GM03348 (cell line): ENCODE measurements around the gene PHKA1.
"Not testable (repeated sequence)": the region's sequence is repeated elsewhere in the genome, so short reads cannot be mapped to it uniquely, and the experiment has no call there.

Experiments
- DNase-seq: peaks from one replicate; pipeline ENCODE4 v3.0.0; 2012; ENCODE audit warnings: low spot score

PHKA1 gene

GRCh38 chrX:72666451-72666850 is 47.7 kb downstream of the PHKA1 start:
- DNase-seq, result no peak

GRCh38 chrX:72663737-72664136 is 50.4 kb downstream of the PHKA1 start:
- DNase-seq, result no peak

- no peak for DNase-seq
These were observed 51.9 kb downstream of the PHKA1 start for GRCh38 chrX:72662020-72662747.

- DNase-seq, result no peak
These were observed 54.4 kb downstream of the PHKA1 start for GRCh38 chrX:72659723-72660122.

GRCh38 chrX:72652082-72652481 is 62.0 kb downstream of the PHKA1 start:
- no peak for DNase-seq

GRCh38 chrX:72644946-72645345 is 69.2 kb downstream of the PHKA1 start:
- DNase-seq, result no peak

GRCh38 chrX:72641611-72642010 is 72.5 kb downstream of the PHKA1 start:
- no peak for DNase-seq

GRCh38 chrX:72635930-72636329 is 78.2 kb downstream of the PHKA1 start:
- DNase-seq, result no peak

GRCh38 chrX:72634331-72634730 is 79.8 kb downstream of the PHKA1 start:
- no peak for DNase-seq

GRCh38 chrX:72630185-72630584 is 83.9 kb downstream of the PHKA1 start:
- DNase-seq, result no peak

GRCh38 chrX:72624194-72624593 is 89.9 kb downstream of the PHKA1 start:
- DNase-seq, result no peak

GRCh38 chrX:72621625-72622485 is 92.3 kb downstream of the PHKA1 start:
- peak; percentile 3 for DNase-seq

GRCh38 chrX:72621163-72621562 is 92.9 kb downstream of the PHKA1 start:
- no peak for DNase-seq

GRCh38 chrX:72620550-72621145 is 93.5 kb downstream of the PHKA1 start:
- peak; percentile 53 for DNase-seq

- DNase-seq, result no peak
These were observed 104.8 kb downstream of the PHKA1 start for GRCh38 chrX:72609313-72609712.

- no peak for DNase-seq
These were observed 109.4 kb downstream of the PHKA1 start for GRCh38 chrX:72604705-72605104.

- no peak for DNase-seq
These were observed 110.0 kb downstream of the PHKA1 start for GRCh38 chrX:72604112-72604511.

GRCh38 chrX:72591038-72591437 is 123.1 kb downstream of the PHKA1 start:
- not testable (repeated sequence) for DNase-seq

GRCh38 chrX:72584163-72584562 is 129.9 kb downstream of the PHKA1 start:
- DNase-seq, result no peak

- DNase-seq, result peak; percentile 8
These were observed 137.8 kb downstream of the PHKA1 start for GRCh38 chrX:72576141-72576894.

- no peak for DNase-seq
These were observed 141.0 kb downstream of the PHKA1 start for GRCh38 chrX:72573158-72573511.
